ENCODE data around the gene NOSIP. TPM values are rescaled to one million over a fixed set of nuclear protein-coding genes. Genes with fewer than 3 reads are reported as not detected.

NOSIP gene, protein sequence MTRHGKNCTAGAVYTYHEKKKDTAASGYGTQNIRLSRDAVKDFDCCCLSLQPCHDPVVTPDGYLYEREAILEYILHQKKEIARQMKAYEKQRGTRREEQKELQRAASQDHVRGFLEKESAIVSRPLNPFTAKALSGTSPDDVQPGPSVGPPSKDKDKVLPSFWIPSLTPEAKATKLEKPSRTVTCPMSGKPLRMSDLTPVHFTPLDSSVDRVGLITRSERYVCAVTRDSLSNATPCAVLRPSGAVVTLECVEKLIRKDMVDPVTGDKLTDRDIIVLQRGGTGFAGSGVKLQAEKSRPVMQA
- 64.4 and 81.6 TPM in 2 replicates for total RNA-seq

DNA sequence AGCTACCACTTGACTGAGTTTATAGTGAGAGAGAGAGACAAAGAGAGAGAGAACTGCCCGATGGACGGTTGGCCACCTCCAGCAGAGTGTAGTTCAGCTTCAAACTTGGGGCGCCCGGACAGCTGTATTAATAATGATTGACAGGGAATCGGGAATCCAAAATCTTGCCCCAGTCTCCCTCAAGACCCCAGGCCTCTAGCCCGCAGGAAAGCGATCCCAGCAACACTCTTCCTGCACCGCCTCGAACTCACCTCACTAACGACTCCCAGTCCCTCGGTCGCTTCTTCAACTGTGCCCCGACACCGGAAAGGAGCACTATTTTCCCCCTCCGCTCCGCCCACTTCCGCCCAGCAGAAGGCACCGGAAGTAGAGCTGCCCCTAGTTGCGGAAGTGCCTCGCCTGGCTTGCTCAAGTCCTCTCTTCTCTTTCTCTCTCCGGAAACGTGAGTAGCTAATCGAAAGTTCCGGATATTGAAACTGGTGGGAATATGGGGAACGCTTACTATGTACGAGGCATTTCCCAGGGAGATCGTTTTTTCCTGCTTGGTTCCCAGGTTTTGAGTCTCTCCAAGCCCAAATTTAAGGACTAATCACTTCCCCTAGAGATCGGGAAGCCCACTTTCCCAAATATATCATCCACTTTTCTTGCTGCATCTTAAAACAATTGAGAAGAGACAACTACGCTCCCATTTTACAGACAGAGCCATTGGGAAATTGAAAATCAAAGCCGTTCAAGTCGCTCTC lies at the start of gene NOSIP:
NOSIP (minus strand) TSS at position 293 of the 743 bp plus-strand sequence. CDS start 19,865 bp downstream, outside the sequence.

DNA sequence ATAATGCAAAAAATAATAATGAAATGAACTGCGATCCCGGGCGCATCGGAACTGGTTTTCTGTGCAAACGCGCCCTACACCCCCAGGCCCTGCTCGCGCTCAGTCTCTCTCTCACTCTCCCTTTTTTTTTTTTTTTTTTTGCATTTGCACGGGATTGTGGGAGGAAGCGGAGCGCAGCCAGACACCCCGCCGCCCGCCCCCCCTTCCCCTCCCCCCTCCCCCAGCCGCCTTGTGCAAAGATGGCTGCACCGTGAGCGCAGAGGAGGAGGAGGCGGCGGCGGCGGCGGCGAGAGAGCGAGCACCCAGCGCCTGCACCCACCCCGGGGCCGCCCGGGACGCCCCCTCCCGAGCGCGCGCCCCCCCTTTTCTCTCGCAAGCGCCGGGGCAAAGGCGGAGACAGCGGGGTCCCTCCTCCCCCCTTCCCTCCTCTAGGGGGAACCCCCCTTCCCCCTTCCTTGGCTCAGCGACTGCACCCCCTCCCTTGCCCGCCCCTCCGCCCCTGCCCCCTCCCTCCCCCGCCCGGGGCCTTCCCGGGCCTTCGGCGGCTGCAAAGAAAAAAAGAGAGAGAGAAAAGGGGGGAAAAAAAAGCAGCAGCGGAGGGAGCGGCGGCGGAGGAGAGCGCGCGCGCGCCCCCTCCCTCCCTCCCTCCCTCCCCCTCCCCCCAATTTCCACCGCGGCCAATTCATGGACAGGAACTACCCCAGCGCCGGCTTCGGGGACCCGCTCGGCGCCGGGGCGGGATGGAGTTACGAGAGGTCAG lies 10.8 kb upstream of the NOSIP start, which contains the start of gene PRR12:
PRR12 (plus strand) TSS at position 212 of the 760 bp plus-strand sequence; CDS start at position 685, 473 bp downstream.

DNA sequence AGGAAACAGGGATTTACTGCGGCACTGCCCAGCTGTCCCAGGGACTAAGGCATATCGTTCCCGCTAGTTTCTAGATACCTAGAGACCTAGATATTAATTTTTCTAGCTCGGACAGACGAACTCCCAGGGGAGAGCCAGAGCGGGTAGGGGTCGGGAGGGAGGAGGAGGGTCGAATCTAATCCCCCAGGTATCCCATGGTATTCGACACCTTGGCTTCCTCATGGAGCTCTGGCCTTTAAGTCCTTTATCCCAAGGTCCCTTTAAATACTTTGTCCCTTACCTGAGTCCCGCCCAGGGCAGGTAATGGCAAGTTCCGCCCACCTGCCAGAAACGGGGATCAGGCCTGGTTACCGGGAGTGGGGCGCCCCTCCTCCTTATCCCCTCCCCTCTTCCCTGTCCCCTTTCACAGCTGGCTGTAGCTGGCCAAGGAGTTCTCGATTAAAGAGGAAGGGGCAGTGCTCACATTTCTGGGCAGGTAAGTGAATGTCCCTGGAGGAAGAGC lies 702 bp upstream of the NOSIP start, which contains the start of gene PRRG2:
PRRG2 (plus strand) TSS at position 310 of the 502 bp plus-strand sequence. CDS start 1,904 bp downstream, outside the sequence.

Other genes with a start within 250 kb of the NOSIP start
- not detected in 2 replicates for gene CD37, start 245.2 kb downstream of the NOSIP start, total RNA-seq
- gene TEAD2, start 218.1 kb downstream of the NOSIP start, total RNA-seq: 15.9 and 16.4 TPM in 2 replicates
- gene DKKL1, start 216.7 kb downstream of the NOSIP start, total RNA-seq: 0.14 TPM in 1 of 2 replicates, not detected in the other
- gene KASH5, start 192.3 kb downstream of the NOSIP start, total RNA-seq: not detected in 2 replicates
- gene PTH2, start 157.1 kb downstream of the NOSIP start, total RNA-seq: not detected in 2 replicates
- not detected in 2 replicates for gene GFY, start 155.2 kb downstream of the NOSIP start, total RNA-seq
- not detected in 2 replicates for gene SLC17A7, start 139.0 kb downstream of the NOSIP start, total RNA-seq
- gene PIH1D1, start 128.7 kb downstream of the NOSIP start, total RNA-seq: 116 and 119 TPM in 2 replicates
- 14.6 and 19.9 TPM in 2 replicates for gene ALDH16A1, start 127.3 kb downstream of the NOSIP start, total RNA-seq
- gene FLT3LG, start 106.3 kb downstream of the NOSIP start, total RNA-seq: 2.8 and 3.4 TPM in 2 replicates
- gene RPL13A, start 92.9 kb downstream of the NOSIP start, total RNA-seq: 3,737 and 4,063 TPM in 2 replicates
- gene RPS11, start 84.1 kb downstream of the NOSIP start, total RNA-seq: 4,212 and 4,389 TPM in 2 replicates
- gene FCGRT, start 67.9 kb downstream of the NOSIP start, total RNA-seq: 31.9 and 39.8 TPM in 2 replicates
- gene RCN3, start 52.6 kb downstream of the NOSIP start, total RNA-seq: 290 and 398 TPM in 2 replicates
- gene PRRG2, start 760 bp upstream of the NOSIP start, total RNA-seq: 0.43 and 0.83 TPM in 2 replicates
- gene PRR12, start 10.6 kb upstream of the NOSIP start, total RNA-seq: 0.71 and 1.1 TPM in 2 replicates
- 28.4 and 43.1 TPM in 2 replicates for gene RRAS, start 59.6 kb upstream of the NOSIP start, total RNA-seq
- 6.0 and 8.2 TPM in 2 replicates for gene SCAF1, start 61.7 kb upstream of the NOSIP start, total RNA-seq
- 37.3 and 55.5 TPM in 2 replicates for gene IRF3, start 85.3 kb upstream of the NOSIP start, total RNA-seq
- 1.7 and 3.9 TPM in 2 replicates for gene BCL2L12, start 85.4 kb upstream of the NOSIP start, total RNA-seq
- gene PRMT1, start 96.7 kb upstream of the NOSIP start, total RNA-seq: 341 and 373 TPM in 2 replicates
- 0.28 and 0.46 TPM in 2 replicates for gene ADM5, start 109.0 kb upstream of the NOSIP start, total RNA-seq
- 29.2 and 40.4 TPM in 2 replicates for gene CPT1C, start 110.6 kb upstream of the NOSIP start, total RNA-seq
- gene TSKS, start 182.8 kb upstream of the NOSIP start, total RNA-seq: 0.85 and 1.6 TPM in 2 replicates
- 67.6 and 89.1 TPM in 2 replicates for gene AP2A1, start 186.4 kb upstream of the NOSIP start, total RNA-seq
- 23.8 and 26.1 TPM in 2 replicates for gene FUZ, start 232.7 kb upstream of the NOSIP start, total RNA-seq
- gene MED25, start 237.7 kb upstream of the NOSIP start, total RNA-seq: 11.1 and 16.8 TPM in 2 replicates